ENCODE results near the gene PRELID1.

Gene PRELID1

GRCh38 chr5:177313561-177314259, 10.1 kb downstream of the PRELID1 start:
- TF ChIP-seq ZNF274 (IDR thresholded peaks at IDR 0.05; ENCODE audit: low read depth, low read length): no peak
- no peak overlapping the region for H3K4me3 ChIP-seq (ENCODE audit: low read length)

GRCh38 chr5:177314376-177315342, 11.1 kb downstream of the PRELID1 start:
- no peak for TF ChIP-seq ZNF274 (IDR thresholded peaks at IDR 0.05; ENCODE audit: low read depth, low read length)

GRCh38 chr5:177315411-177315810, 11.8 kb downstream of the PRELID1 start:
- no peak overlapping the region for H3K4me3 ChIP-seq (ENCODE audit: low read length)
- no peak for TF ChIP-seq ZNF274 (IDR thresholded peaks at IDR 0.05; ENCODE audit: low read depth, low read length)

More at GRCh38 chr5:177314376-177315342, 11.1 kb downstream of the PRELID1 start:
- H3K4me3 ChIP-seq (ENCODE audit: low read length): no peak overlapping the region

- no peak for TF ChIP-seq ZNF274 (IDR thresholded peaks at IDR 0.05; ENCODE audit: low read depth, low read length)
- no peak overlapping the region for H3K4me3 ChIP-seq (ENCODE audit: low read length)
Observed at GRCh38 chr5:177316005-177316404, 12.4 kb downstream of the PRELID1 start.

- H3K4me3 ChIP-seq (ENCODE audit: low read length): no peak overlapping the region
- TF ChIP-seq ZNF274 (IDR thresholded peaks at IDR 0.05; ENCODE audit: low read depth, low read length): no peak
Observed at GRCh38 chr5:177317959-177318377, 14.4 kb downstream of the PRELID1 start.

- no peak for TF ChIP-seq ZNF274 (IDR thresholded peaks at IDR 0.05; ENCODE audit: low read depth, low read length)
- H3K4me3 ChIP-seq (ENCODE audit: low read length): no peak overlapping the region
Observed at GRCh38 chr5:177319913-177320588, 16.5 kb downstream of the PRELID1 start.

- no peak overlapping the region for H3K4me3 ChIP-seq (ENCODE audit: low read length)
- TF ChIP-seq ZNF274 (IDR thresholded peaks at IDR 0.05; ENCODE audit: low read depth, low read length): no peak
Observed at GRCh38 chr5:177320879-177321278, 17.3 kb downstream of the PRELID1 start.

GRCh38 chr5:177325868-177326381, 22.3 kb downstream of the PRELID1 start:
- no peak overlapping the region for H3K4me3 ChIP-seq (ENCODE audit: low read length)
- no peak for TF ChIP-seq ZNF274 (IDR thresholded peaks at IDR 0.05; ENCODE audit: low read depth, low read length)

GRCh38 chr5:177327539-177328522, 24.2 kb downstream of the PRELID1 start:
- H3K4me3 ChIP-seq (ENCODE audit: low read length): no peak overlapping the region
- no peak for TF ChIP-seq ZNF274 (IDR thresholded peaks at IDR 0.05; ENCODE audit: low read depth, low read length)

- H3K4me3 ChIP-seq (ENCODE audit: low read length): no peak overlapping the region
- TF ChIP-seq ZNF274 (IDR thresholded peaks at IDR 0.05; ENCODE audit: low read depth, low read length): no peak
Observed at GRCh38 chr5:177328545-177329231, 25.1 kb downstream of the PRELID1 start.

GRCh38 chr5:177329883-177330282, 26.3 kb downstream of the PRELID1 start:
- no peak for TF ChIP-seq ZNF274 (IDR thresholded peaks at IDR 0.05; ENCODE audit: low read depth, low read length)
- no peak overlapping the region for H3K4me3 ChIP-seq (ENCODE audit: low read length)

All from GM08714 (cell line).